SU-DHL-6 (cell line): ENCODE results near the gene OR6K2.
"Not testable (repeated sequence)": the region's sequence is repeated elsewhere in the genome, so short reads cannot be mapped to it uniquely, and the experiment has no call there.

Source experiments
- H2AFZ ChIP-seq: fragments of 200-600 bp; sonication (generic); 2 replicates; pipeline ENCODE4 v1.6.1; 2014; ENCODE audit warnings: low read depth, mild to moderate bottlenecking, moderate library complexity, mixed read lengths, antibody characterized with exemption, low read length; ENCODE audit not compliant: severe bottlenecking
- H3F3A ChIP-seq: fragments of 200-600 bp; shearing (Covaris generic); 2 replicates; pipeline ENCODE4 v1.6.0; 2016; ENCODE audit warnings: antibody characterized with exemption, mild to moderate bottlenecking; ENCODE audit not compliant: insufficient read depth
- H3K27ac ChIP-seq: fragments of 200-600 bp; sonication (generic); 2 replicates; pipeline ENCODE4 v1.5.1; 2016; ENCODE audit warnings: low read depth, mild to moderate bottlenecking, low read length, moderate library complexity, mixed read lengths
- H3K27me3 ChIP-seq: fragments of 200-600 bp; sonication (generic), shearing (Covaris generic); 2 replicates; pipeline ENCODE4 v1.6.0; 2014; ENCODE audit warnings: mild to moderate bottlenecking, low read length
- H3K36me3 ChIP-seq: fragments of 200-600 bp; sonication (generic); 2 replicates; pipeline ENCODE4 v1.6.1; 2014; ENCODE audit warnings: mild to moderate bottlenecking, low read length, mixed read lengths
- H3K4me2 ChIP-seq: fragments of 300-600, 200-600 bp; shearing (Covaris generic), sonication (generic); 2 replicates; pipeline ENCODE4 v1.6.0; 2014; ENCODE audit warnings: low read length, low read depth, mild to moderate bottlenecking; ENCODE audit not compliant: poor library complexity, severe bottlenecking
- H3K4me3 ChIP-seq: fragments of 200-600 bp; sonication (generic); 2 replicates; pipeline ENCODE4 v1.5.1; 2014; ENCODE audit warnings: antibody characterized with exemption, low read length, mild to moderate bottlenecking, mixed read lengths; ENCODE audit not compliant: insufficient read depth, poor library complexity, severe bottlenecking
- H3K79me2 ChIP-seq: fragments of 200-600 bp; sonication (generic); 2 replicates; pipeline ENCODE4 v1.6.1; 2014; ENCODE audit warnings: mild to moderate bottlenecking, low read length, moderate library complexity; ENCODE audit not compliant: insufficient read depth
- H3K9ac ChIP-seq: fragments of 200-600 bp; sonication (generic); 2 replicates; pipeline ENCODE4 v1.7.0; 2014; ENCODE audit warnings: mild to moderate bottlenecking, low read length
- H3K9me2 ChIP-seq: fragments of 200-600 bp; sonication (generic); replicated peaks from 2 replicates; pipeline ENCODE4 v1.6.1; 2014; ENCODE audit warnings: low read length; ENCODE audit not compliant: insufficient read depth
- H3K9me3 ChIP-seq: fragments of 200-600 bp; sonication (generic); 2 replicates; pipeline ENCODE4 v1.6.1; 2014; ENCODE audit warnings: low read length, mixed read lengths; ENCODE audit not compliant: insufficient read depth
- H4K20me1 ChIP-seq: fragments of 200-600 bp; sonication (generic); 2 replicates; pipeline ENCODE4 v1.6.1; 2014; ENCODE audit warnings: low read depth, mild to moderate bottlenecking, antibody characterized with exemption, low read length, moderate library complexity, mixed read lengths
- CTCF ChIP-seq: fragments of 200-600 bp; sonication (generic); IDR thresholded peaks from one replicate; pipeline ENCODE4 v1.5.1; 2017; ENCODE audit warnings: antibody characterized with exemption, mild to moderate bottlenecking, low read length, moderate library complexity; ENCODE audit not compliant: insufficient read depth, poor library complexity, severe bottlenecking
- EZH2phosphoT487 ChIP-seq: fragments of 200-600 bp; sonication (generic), shearing (Covaris generic); conservative IDR thresholded peaks from 2 replicates; pipeline ENCODE4 v1.6.1; 2018; ENCODE audit warnings: mild to moderate bottlenecking, antibody characterized with exemption, low read length, moderate library complexity, mixed read lengths

The OR6K2 gene

DNA sequence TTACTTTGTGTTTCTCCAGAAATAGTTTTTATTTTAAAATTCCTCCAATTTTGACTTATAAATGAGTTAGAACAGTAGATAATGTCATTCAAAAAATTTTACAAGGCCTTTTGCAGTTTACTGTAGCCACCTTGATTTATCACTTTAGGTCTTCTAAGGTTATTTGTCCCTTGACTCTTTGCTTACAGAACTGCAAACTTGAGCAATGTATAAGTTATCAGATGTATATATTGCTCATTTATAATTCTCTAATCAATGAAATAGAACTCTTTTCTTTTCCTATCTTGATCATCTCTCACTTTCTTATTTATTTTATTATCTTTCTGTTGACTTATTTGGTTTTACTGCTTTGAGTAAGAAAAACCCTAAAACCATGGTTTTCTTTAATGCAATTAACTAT lies 8.1 kb downstream of the OR6K2 start:
- Histone ChIP-seq H3K9ac (no peak overlapping the region), H3F3A (no peaks in the 10 kb centered on the region), H3K27me3 (no peaks in the 10 kb centered on the region), H3K9me2 (no peaks in the 10 kb centered on the region), H2AFZ (no peak overlapping the region), H3K4me2 (no peak overlapping the region), H3K36me3 (no peaks in the 10 kb centered on the region), H3K9me3 (no peaks in the 10 kb centered on the region), H3K27ac (no peak overlapping the region), H4K20me1 (no peaks in the 10 kb centered on the region), H3K4me3 (no peak overlapping the region), H3K79me2 (no peaks in the 10 kb centered on the region)
- no peak for TF ChIP-seq EZH2phosphoT487
- no peak for TF ChIP-seq CTCF

GRCh38 chr1:158691907-158692306 lies 8.5 kb downstream of the OR6K2 start:
- Histone ChIP-seq H3K27me3 (no peaks in the 10 kb centered on the region), H3K27ac (no peak overlapping the region), H3K79me2 (no peaks in the 10 kb centered on the region), H3K36me3 (no peaks in the 10 kb centered on the region), H3K9me3 (no peaks in the 10 kb centered on the region), H3F3A (no peaks in the 10 kb centered on the region), H2AFZ (no peak overlapping the region), H3K9me2 (no peaks in the 10 kb centered on the region; the same call in 1 of the 2 replicates), H3K4me2 (no peak overlapping the region), H3K9ac (no peak overlapping the region), H4K20me1 (no peaks in the 10 kb centered on the region), H3K4me3 (no peak overlapping the region)
- TF ChIP-seq CTCF (no peak), EZH2phosphoT487 (no peak)

DNA sequence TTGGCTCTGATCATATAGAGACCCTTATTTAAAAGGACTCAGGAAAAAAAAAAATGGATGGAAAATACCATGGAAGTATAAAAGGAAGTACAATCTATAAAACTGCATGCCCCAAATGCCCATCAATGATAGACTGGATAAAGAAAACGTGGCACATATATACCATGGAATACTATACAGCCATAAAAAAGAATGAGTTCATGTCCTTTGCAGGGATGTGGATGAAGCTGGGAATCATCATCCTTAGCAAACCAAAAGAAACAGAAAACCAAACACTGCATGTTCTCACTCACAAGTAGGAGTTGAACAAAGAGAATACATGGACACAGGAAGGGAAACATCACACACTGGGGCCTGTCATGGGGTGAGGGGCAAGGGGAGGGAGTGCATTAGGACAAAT lies 9.3 kb downstream of the OR6K2 start:
- H4K20me1 ChIP-seq, H3K79me2 ChIP-seq, H3K9me3 ChIP-seq, H3K4me2 ChIP-seq, H3K9ac ChIP-seq, H3K4me3 ChIP-seq, H2AFZ ChIP-seq, H3K27ac ChIP-seq, H3K9me2 ChIP-seq, H3K36me3 ChIP-seq, H3F3A ChIP-seq, H3K27me3 ChIP-seq: not testable (repeated sequence)

GRCh38 chr1:158689875-158690274 lies 10.6 kb downstream of the OR6K2 start:
- Histone ChIP-seq H3K36me3 (no peaks in the 10 kb centered on the region), H3K4me3 (no peak overlapping the region), H3K27me3 (no peaks in the 10 kb centered on the region), H3K9ac (no peak overlapping the region), H3K79me2 (no peaks in the 10 kb centered on the region), H3F3A (no peaks in the 10 kb centered on the region), H4K20me1 (no peaks in the 10 kb centered on the region), H2AFZ (no peak overlapping the region), H3K9me3 (no peaks in the 10 kb centered on the region), H3K27ac (no peak overlapping the region), H3K4me2 (no peak overlapping the region), H3K9me2 (no peaks in the 10 kb centered on the region; the same call in 1 of the 2 replicates)
- TF ChIP-seq EZH2phosphoT487 (no peak), CTCF (no peak)
